SW480 (cell line): ENCODE measurements around the gene RECK.

Experiments used
- DNase-seq: peaks from one replicate; pipeline ENCODE4 v3.0.0-alpha.2; 2016; ENCODE audit warnings: low spot score

RECK gene

GRCh38 chr9:36140086-36141084 lies 103.7 kb downstream of the RECK start:
- DNase-seq, result no peak

DNA sequence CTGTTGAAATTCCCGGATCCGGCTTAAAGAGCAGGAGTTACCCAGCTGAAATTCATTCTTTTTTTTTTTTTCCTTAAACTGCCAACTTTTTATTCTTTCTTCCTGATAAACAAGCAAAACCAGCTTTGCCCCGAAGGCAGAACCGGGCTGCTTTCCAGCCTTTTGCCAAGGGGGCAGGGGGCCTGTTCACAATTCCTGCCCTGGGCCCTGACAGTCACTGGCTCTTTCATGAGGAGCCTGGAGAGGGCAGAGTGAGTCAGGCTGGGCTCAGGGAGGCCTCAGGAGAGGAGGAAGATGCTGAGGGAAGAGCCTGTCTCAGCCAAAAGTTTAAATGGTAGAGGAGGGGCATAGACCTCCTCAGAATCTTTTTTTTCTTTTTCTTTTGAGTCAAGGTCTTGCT lies 104.6 kb downstream of the RECK start:
- DNase-seq, result no peak

- DNase-seq, result no peak
These were observed 105.0 kb downstream of the RECK start for GRCh38 chr9:36141761-36142160.

DNA sequence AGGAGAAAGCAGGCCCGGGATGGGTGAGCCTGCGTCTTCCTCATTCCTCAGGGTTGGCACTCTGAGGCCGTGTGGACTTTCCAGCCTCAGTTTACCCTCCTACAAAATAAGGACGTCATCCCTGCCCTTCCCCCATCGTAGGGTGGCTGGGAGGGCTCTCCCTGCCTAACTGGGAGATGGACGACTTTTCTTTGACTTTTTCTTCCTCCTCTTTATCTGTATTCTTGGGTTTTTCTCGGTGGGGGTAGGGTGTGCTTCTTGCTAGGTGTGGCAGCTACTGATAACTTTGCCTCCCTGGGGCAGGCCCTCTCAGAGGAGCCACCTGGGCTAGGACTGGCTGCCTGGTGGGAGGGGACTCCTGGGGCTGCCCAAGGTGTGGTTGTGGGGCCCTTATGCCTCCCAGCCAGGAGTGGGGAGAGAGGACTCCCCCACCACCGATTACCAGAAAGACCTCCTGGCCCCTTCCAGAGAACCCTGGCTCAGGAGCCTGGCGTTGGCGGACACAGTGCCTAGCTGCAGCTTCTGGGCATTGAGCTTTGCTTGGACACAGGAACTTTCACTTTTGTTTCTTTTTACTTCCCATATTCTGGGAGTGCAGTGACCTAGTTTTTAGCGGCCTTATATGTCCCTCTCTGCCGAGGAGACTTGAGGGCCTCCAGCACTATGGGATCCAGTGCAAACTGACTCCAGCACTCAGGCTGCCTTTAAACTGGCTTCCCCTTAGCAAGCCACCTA lies 106.0 kb downstream of the RECK start:
- DNase-seq, result no peak

GRCh38 chr9:36143245-36143641 lies 106.5 kb downstream of the RECK start:
- DNase-seq, result no peak

GRCh38 chr9:36144309-36145232 lies 107.9 kb downstream of the RECK start:
- no peak for DNase-seq

DNA sequence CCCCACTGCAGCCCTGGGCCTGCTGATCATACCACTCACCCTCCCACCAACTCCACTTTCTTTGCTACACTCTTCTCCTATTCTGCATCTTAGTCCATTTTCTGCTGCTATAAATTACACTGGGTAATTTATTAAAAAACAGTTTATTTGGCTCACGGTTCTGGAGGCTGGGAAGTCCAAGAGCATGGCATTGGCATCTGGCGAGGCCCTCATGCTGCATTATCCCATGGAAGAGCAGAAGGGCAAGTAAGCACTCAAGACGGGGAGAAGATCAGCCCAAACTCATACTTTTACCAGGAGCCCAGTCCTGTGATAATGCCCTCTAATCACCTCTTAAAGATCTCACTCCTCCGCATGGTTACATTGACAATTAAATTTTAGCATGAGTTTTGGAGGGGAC lies 109.3 kb downstream of the RECK start:
- DNase-seq, result no peak

DNA sequence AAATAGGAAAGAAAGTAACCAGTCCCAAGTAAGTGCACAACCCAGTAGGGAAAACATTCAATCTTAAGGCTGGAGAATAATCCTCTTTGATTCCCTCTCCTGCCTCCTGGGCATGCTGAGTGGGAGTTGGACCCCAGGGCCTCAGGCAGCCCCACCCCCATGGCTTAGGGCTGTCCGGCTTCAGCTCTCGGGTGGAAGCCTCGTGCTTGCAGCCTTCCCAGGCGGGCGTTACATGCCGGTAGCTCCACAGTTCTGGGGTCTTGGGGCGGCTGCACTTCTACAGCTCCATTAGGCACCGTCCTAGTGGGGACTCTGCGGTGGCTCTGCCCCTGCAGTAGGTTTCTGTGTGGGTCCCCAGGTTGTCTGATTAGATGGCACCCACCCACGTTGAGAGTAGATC lies 109.9 kb downstream of the RECK start:
- no peak for DNase-seq

DNA sequence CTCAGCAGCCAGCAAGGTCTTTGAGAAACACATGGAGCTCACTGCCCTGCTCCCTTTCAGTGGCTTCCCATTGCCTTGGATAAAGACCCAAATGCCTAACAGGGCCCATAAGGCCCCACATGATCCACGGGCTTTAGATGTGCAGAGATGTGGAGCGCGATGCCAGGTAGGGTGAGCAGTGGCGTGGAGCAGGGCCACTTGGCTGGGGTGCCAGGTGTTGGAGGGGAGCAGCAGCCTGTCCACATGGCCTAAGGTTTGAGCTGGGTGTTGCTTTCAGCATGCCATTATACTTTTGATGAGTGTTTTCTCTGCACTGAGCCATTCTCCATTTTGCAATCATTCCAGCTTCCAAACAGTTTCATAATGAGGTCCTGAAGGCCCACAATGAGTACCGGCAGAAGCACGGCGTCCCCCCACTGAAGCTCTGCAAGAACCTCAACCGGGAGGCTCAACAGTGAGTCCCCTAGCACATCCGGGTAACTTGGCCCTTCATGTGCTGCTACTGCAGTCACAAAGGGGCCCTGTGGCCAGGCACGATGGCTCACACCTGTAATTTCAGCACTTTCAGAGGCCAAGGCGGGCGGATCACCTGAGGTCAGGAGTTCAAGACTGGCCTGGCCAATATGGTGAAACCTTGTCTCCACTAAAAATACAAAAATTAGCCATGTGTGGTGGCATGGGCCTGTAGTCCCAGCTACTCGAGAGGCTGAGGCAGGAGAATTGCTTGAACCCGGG lies 110.9 kb downstream of the RECK start:
- no peak for DNase-seq

DNA sequence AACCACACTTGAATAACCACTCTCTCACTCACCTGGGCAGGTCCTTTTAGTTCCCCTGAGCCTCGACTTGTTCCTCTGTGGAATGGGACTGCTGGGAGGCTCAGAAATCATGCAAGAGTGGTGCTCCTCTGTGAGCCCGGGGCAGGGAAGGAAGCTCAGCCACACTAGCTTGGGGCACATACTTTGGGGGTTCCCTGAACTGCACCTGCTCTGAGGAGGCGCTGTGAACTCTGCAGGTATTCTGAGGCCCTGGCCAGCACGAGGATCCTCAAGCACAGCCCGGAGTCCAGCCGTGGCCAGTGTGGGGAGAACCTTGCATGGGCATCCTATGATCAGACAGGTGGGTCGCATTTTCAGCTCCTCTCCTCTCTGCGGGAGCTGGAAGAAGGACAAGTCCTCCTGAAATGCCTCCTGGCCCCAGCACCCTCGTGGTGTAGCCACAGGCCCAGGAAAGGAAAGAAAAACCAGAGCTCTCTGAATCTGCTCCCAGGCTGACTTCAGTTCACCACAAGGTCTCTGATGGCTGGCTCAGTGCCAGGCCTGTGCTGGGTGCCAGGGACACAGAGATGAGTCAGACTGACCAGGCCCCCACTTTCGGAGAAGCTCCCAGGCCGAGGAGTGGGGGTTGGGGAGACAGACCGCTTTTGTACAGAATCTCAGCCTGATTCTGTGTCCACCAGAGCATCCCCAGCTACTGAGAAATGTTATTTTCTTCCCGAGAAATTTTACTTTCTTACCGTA lies 111.8 kb downstream of the RECK start:
- DNase-seq, result peak; percentile 87

- DNase-seq, result no peak
These were observed 112.5 kb downstream of the RECK start for GRCh38 chr9:36149197-36149596.

DNA sequence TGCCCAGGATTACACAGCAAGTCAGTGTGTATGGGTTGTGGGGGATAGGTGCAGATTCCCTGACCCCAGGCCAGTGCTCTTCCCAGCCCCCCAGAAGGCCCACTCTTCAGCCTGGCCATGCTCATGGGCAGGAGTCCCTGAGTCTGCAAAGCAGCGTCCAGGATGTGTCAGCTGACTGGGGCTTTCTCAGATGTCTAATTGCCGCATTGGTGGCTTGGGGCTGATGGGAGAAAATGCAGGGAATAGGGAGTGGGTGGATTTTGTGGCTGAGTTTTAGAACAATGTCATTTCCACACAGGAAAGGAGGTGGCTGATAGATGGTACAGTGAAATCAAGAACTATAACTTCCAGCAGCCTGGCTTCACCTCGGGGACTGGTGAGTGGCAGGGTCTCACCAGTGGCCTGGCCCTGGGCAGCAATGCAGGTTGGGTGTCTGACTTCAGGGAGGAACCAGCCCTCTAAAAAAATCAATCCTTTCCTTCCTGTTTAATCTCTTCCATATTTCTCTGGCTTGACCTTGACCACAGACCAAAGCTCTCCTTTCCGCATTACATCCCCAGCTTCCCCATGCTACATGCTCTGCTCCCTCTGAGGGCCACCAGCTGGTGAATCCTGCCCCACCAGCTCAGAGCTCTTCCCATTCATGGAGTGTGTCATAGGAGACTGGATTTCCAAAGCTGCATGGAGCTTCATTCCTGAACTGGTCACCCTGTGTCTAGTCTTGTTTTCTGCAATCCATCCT lies 114.0 kb downstream of the RECK start:
- DNase-seq, result no peak

DNA sequence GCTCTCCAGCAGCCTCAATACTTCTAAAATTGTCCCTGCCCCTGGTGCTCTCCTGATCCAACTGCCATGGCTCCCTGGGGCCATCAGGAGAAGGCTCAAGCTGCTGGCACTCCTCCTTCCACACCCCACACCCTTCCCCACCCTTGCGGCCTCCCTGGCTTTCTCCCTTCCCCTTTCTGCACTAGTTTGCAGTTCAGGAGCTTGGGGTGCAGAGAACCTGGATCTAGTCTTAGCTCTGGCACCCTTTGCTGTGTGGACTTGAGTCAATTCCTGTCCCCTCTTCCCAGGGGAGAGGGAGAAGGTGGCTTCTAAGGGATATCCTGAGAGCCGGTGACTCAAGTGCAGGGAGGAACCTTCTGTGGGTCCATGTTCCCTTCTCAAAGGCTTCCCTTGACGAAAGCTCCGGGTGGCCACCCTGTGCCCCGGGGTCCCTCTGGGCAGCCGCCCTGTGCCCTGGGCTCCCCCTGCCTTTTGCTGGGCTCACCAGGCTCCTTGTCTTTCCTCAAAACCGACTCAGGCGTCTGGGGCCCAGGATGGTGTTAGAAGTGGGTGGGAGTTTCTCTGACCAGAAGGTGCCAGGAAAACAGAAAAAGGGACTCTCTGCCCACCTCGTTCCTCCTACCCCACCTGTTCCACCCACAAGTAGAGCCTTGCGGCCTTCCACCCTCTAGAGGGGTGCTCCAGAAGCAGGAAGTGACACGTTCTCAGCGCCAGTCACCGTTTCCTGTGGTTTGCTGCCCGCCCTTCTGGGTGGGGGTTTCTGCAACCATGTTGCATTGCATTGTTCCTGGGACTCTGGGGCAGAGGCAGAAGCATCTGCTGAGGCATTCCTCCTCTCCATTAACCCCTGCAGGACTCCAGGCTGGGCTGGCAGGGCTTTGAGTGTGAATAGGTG lies 114.8 kb downstream of the RECK start:
- DNase-seq, result no peak

- DNase-seq, result no peak
These were observed 116.2 kb downstream of the RECK start for GRCh38 chr9:36152741-36153438.

- DNase-seq, result no peak
These were observed 117.0 kb downstream of the RECK start for GRCh38 chr9:36153746-36154145.

DNA sequence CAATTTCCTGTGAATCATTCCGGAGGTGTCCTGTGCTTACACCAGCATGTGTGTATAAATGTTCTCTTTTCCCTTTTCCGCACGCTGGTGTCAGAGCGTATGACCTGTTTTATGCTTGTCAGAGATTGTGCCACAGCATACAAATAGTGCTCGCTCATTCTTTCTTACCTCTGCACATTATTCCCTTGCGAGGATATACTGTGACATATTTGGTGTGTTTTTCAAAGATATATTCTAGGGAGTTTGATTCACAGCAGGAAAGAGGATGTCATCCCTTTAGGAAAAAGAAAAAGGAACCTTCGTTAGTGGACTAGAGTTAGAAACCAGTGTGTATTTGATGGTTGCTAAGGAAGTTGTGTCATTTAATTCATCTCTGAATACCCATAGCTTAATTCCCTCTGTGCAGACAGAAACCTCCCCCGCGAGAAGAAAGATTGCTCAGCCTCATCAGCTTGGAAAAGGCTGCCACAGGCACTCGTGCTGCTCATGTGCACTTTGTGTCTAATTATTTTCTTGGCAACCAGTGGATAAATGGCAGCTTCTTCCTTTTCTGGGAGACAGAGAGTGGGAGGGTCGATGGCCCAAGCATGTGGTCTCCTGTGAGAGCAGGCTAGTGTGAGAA lies 117.7 kb downstream of the RECK start:
- no peak for DNase-seq

DNA sequence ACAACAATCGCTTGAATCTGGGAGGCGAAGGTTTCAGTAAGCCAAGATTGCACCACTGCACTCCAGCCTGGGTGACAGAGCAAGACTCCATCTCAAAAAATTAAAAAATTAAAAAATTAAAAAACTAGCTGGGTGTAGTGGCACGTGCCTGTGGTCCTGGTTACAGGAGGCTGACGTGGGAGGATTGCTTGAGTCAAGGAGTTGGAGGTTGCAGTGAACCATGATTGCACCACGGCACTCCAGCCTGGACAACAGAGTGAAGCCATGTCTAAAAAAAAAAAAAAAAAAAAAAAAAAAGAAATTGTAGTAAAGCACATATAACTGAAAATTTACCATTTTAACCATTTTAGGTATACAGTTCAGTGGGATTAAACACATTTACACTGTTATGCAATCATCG lies 119.4 kb downstream of the RECK start:
- DNase-seq, result no peak

- no peak for DNase-seq
These were observed 121.4 kb downstream of the RECK start for GRCh38 chr9:36158122-36158521.
